ENCODE measurements around the gene PRDM16.

The PRDM16 gene

GRCh38 chr1:3170561-3171453, 101.8 kb downstream of the PRDM16 start:
- DNase-seq: no peak

- no peak for DNase-seq
Measured at GRCh38 chr1:3171761-3172160, 102.8 kb downstream of the PRDM16 start.

GRCh38 chr1:3172431-3173380, 103.7 kb downstream of the PRDM16 start:
- DNase-seq: no peak

GRCh38 chr1:3173381-3173980, 104.5 kb downstream of the PRDM16 start:
- no peak for DNase-seq

GRCh38 chr1:3174487-3175247, 105.7 kb downstream of the PRDM16 start:
- no peak for DNase-seq

GRCh38 chr1:3175486-3175885, 106.5 kb downstream of the PRDM16 start:
- DNase-seq: no peak

- DNase-seq: no peak
Measured at GRCh38 chr1:3176028-3176427, 107.0 kb downstream of the PRDM16 start.

GRCh38 chr1:3176820-3177219, 107.8 kb downstream of the PRDM16 start:
- DNase-seq: no peak

GRCh38 chr1:3178279-3178678, 109.3 kb downstream of the PRDM16 start:
- DNase-seq: no peak

- no peak for DNase-seq
Measured at GRCh38 chr1:3179471-3179870, 110.5 kb downstream of the PRDM16 start.

- no peak for DNase-seq
Measured at GRCh38 chr1:3180915-3181314, 111.9 kb downstream of the PRDM16 start.

- no peak for DNase-seq
Measured at GRCh38 chr1:3181956-3182355, 113.0 kb downstream of the PRDM16 start.

- no peak for DNase-seq
Measured at GRCh38 chr1:3183411-3183810, 114.4 kb downstream of the PRDM16 start.

GRCh38 chr1:3183813-3184212, 114.8 kb downstream of the PRDM16 start:
- DNase-seq: no peak

GRCh38 chr1:3184666-3185065, 115.7 kb downstream of the PRDM16 start:
- DNase-seq: no peak

GRCh38 chr1:3185896-3186525, 117.0 kb downstream of the PRDM16 start:
- no peak for DNase-seq

GRCh38 chr1:3186526-3186921, 117.5 kb downstream of the PRDM16 start:
- no peak for DNase-seq

- DNase-seq: no peak
Measured at GRCh38 chr1:3187415-3188149, 118.6 kb downstream of the PRDM16 start.

- no peak for DNase-seq
Measured at GRCh38 chr1:3188150-3188971, 119.4 kb downstream of the PRDM16 start.

Measured in CD4-positive, alpha-beta T cell treated with Interleukin-4 for 1 hour (primary cell).